NCI-H446 treated with DMSO at 0.1 percent for 48 hours (cell line): Measurements from ENCODE around the gene NCK1.

Experiments
- DNase-seq: peaks from one replicate; lab custom pipeline; 2025; lab: John Stamatoyannopoulos, UW

The NCK1 gene

GRCh38 chr3:136861890-136862616 is at the start of gene NCK1:
Gene NCK1, plus strand, starts transcription at chr3:136862208. Its CDS starts 65,794 bp downstream, at chr3:136928002.
- peak; percentile 98 for DNase-seq

GRCh38 chr3:136817448-136817847 is 44.6 kb upstream of the NCK1 start:
- DNase-seq, result no peak

- no peak for DNase-seq
These were observed 43.7 kb upstream of the NCK1 start for GRCh38 chr3:136818191-136818768.

- no peak for DNase-seq
These were observed 43.1 kb upstream of the NCK1 start, which contains the start of gene SLC35G2 for GRCh38 chr3:136818769-136819391. Gene SLC35G2, plus strand, starts transcription at chr3:136819126. Its CDS starts 35,335 bp downstream, at chr3:136854461.

GRCh38 chr3:136819392-136819730 is 42.6 kb upstream of the NCK1 start:
- DNase-seq, result no peak

- DNase-seq, result no peak
These were observed 42.0 kb upstream of the NCK1 start for GRCh38 chr3:136819731-136820679.

GRCh38 chr3:136831461-136831860 is 30.5 kb upstream of the NCK1 start:
- DNase-seq, result no peak

GRCh38 chr3:136835089-136835812 is 26.8 kb upstream of the NCK1 start:
- no peak for DNase-seq

GRCh38 chr3:136835813-136836510 is 26.0 kb upstream of the NCK1 start:
- no peak for DNase-seq

- peak; percentile 97 for DNase-seq
These were observed 25.4 kb upstream of the NCK1 start for GRCh38 chr3:136836511-136837156.

- DNase-seq, result peak; percentile 31
These were observed 23.1 kb upstream of the NCK1 start for GRCh38 chr3:136838641-136839555.

GRCh38 chr3:136839556-136839931 is 22.5 kb upstream of the NCK1 start:
- DNase-seq, result no peak

GRCh38 chr3:136840252-136840651 is 21.8 kb upstream of the NCK1 start:
- DNase-seq, result no peak

GRCh38 chr3:136842294-136842693 is 19.7 kb upstream of the NCK1 start:
- DNase-seq, result no peak

GRCh38 chr3:136844724-136845123 is 17.3 kb upstream of the NCK1 start:
- DNase-seq, result no peak

GRCh38 chr3:136852180-136852579 is 9.8 kb upstream of the NCK1 start:
- DNase-seq, result peak; percentile 23

- no peak for DNase-seq
These were observed 5.3 kb upstream of the NCK1 start for GRCh38 chr3:136856665-136857064.

- DNase-seq, result no peak
These were observed 3.6 kb upstream of the NCK1 start for GRCh38 chr3:136858381-136858780.

- DNase-seq, result peak; percentile 19
These were observed 1.5 kb upstream of the NCK1 start for GRCh38 chr3:136860541-136860940.
